Fibroblast of the aortic adventitia (primary cell): ENCODE results near the gene PRICKLE2. TPM values are rescaled to one million over a fixed set of nuclear protein-coding genes. Genes with fewer than 3 reads are reported as not detected.

Experiments
- DNase-seq: peaks from one replicate; pipeline ENCODE4 v3.0.0-alpha.2; 2010; ENCODE audit warnings: low read depth
- H3K4me3 ChIP-seq: 2 replicates; pipeline ENCODE4 v1.5.1; 2011; ENCODE audit warnings: low read depth, mild to moderate bottlenecking, control low read depth, low read length, moderate library complexity
- CTCF ChIP-seq: IDR thresholded peaks from 2 replicates; pipeline ENCODE4 v1.5.1; 2011; ENCODE audit warnings: mild to moderate bottlenecking, low read length, control low read depth, inconsistent platforms; ENCODE audit not compliant: insufficient read depth
- total RNA-seq: library from RNA; depleted of rRNA; stranded (reverse); fragments of >200 nt; gene quantifications from 2 replicates; pipeline ENCODE4 v1.2.3, GENCODE V29; 2012; ENCODE audit warnings: low replicate concordance

The PRICKLE2 gene
- total RNA-seq, 1 donor = 22.0 TPM

DNA sequence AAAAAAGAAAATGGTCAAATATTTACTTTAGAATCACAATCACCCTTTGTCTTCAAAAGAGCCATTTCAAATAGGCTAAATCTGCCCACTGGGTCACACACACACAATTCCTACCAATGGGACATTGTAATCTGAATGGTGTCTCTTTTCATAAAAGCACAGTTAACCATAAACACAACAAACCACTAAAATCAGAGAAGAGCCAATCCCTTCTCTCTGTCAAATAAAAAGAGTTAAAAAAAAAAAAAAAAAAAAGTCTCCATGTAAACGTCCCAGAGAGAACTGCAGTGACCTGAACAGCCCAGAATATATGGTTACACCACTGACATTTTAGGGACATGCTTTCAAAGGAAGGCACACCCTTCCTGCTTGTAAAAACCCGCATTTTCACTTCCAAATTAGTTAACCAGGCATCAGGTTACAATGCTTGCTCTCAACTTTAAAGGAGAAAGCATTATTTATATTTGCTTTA, 63.7 kb downstream of the PRICKLE2 start:
- DNase-seq = no peak
- TF ChIP-seq CTCF = no peak

DNA sequence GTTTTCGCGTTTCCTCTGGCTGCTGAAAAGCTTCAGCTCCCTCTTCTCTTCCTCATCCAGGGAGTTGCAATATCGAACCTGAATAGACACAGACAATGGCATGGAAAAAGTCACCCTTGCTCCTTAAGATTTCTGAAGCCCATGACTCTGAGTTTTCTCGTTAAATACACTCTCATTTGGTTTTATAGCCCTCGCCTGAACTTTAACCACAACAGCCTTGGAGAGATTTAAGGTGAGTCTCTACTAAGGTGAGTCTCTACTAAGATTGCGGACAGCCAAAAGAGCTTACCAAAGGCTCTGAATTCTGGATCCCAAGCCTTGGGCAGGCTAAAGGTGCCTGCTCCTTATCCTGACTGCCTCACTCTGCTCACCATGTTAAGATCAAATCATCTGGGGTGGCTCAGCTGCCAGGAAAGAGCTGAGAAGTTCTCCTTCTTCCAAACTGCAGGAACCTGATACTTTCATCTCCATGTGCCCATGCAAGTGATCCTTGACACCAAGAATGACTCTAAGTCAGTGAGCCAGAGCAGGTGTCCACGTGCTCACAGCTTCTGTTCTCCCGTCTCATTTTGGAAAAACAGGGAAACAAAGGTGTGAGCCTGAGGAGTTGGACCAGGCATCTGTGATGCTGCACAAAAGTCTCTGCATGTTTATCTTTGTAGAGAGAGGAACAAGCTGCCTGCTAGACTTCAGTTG, 65.1 kb downstream of the PRICKLE2 start:
- H3K4me3 ChIP-seq = no peak overlapping the region
- DNase-seq = no peak
- no peak for TF ChIP-seq CTCF

More for the DNA sequence above, 63.7 kb downstream of the PRICKLE2 start:
- no peak overlapping the region for H3K4me3 ChIP-seq

DNA sequence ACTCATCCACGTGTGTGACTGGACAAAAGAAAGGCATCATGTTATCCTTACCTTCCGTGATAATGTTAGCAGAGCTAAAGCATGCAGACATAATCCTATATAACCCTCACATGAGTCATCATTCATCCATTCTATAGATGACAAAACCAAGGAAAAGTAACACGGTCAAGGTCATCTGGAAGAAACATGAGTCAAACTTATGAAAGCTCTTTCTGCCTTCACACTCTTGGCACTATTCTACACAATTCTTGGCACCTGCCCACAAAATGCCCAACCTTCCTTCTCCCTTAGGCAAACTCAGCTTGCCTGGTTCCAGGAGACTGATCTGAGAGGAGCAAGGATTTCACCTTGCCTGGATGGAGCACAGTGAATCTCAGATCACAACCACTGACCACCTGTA, 66.9 kb downstream of the PRICKLE2 start:
- no peak for TF ChIP-seq CTCF
- DNase-seq = peak; percentile 51
- H3K4me3 ChIP-seq = no peak overlapping the region

DNA sequence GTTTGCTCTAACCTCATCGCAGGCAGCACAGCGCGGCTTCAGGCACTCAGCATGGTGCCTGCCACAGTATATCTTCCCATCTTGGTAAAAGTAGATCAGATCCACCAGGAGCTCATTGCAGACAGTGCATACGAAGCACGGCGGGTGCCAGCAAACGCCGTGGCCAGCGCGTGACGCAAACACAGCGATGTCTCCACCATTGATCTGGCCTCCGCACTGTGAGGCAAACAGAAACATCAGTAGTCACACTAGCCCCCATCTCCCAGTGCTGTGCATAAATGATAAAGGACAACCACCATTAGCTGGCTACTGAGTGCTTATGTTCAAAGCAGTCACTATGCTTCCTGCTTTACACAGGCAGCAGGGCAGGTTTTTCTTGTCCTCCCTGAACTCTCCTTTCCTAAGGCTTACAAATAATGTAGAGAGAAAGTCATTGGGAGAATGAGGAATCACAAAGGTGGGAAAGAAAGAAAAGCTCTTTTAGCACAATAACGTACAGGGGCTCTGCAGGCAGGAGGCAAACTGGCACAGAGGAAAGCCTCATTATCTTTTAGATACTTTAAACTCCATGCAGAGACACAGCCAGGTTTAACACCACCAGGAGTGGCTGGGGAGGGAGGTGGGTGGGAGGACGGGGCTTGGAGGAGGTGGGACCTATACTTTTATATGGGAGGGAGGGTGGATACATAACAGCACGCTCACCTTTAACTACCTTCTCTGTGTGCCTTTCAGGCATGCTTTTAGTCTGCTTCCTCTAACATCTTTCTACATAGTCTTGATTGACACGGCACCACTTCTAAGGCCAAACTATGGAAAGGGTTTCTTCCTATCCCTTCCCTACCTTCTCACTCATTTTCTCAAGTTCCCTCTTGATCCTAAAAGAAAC, 67.9 kb downstream of the PRICKLE2 start:
- TF ChIP-seq CTCF = no peak
- no peak overlapping the region for H3K4me3 ChIP-seq
- DNase-seq = no peak

- no peak overlapping the region for H3K4me3 ChIP-seq
- TF ChIP-seq CTCF = no peak
- DNase-seq = no peak
Measured at GRCh38 chr3:64155328-64155727, 69.9 kb downstream of the PRICKLE2 start.

GRCh38 chr3:64152676-64153466, 72.4 kb downstream of the PRICKLE2 start:
- H3K4me3 ChIP-seq = no peak overlapping the region
- TF ChIP-seq CTCF = no peak
- no peak for DNase-seq
